BLaER1 (cell line): Measurements from ENCODE around the gene KLK15.

ENCODE experiments used
- H3K27ac ChIP-seq: shearing (Covaris generic); formaldehyde crosslinking; 2 replicates; pipeline ENCODE4 v1.8.1; 2022
- H3K27me3 ChIP-seq: shearing (Covaris generic); formaldehyde crosslinking; 2 replicates; pipeline ENCODE4 v1.8.1; 2022
- H3K36me3 ChIP-seq: shearing (Covaris generic); formaldehyde crosslinking; 2 replicates; pipeline ENCODE4 v1.8.1; 2022
- H3K4me1 ChIP-seq: shearing (Covaris generic); formaldehyde crosslinking; 2 replicates; pipeline ENCODE4 v1.8.1; 2022
- H3K4me2 ChIP-seq: shearing (Covaris generic); formaldehyde crosslinking; 2 replicates; pipeline ENCODE4 v1.8.1; 2022
- H3K4me3 ChIP-seq: shearing (Covaris generic); formaldehyde crosslinking; 2 replicates; pipeline ENCODE4 v1.8.1; 2022
- H3K9ac ChIP-seq: shearing (Covaris generic); formaldehyde crosslinking; 2 replicates; pipeline ENCODE4 v1.8.1; 2022
- H3K9me3 ChIP-seq: shearing (Covaris generic); formaldehyde crosslinking; 2 replicates; pipeline ENCODE4 v1.8.1; 2022
- H4K20me1 ChIP-seq: shearing (Covaris generic); formaldehyde crosslinking; 2 replicates; pipeline ENCODE4 v1.8.1; 2022
- Cebpa-rat ChIP-seq: shearing (Covaris generic); IDR thresholded peaks from 2 replicates; pipeline ENCODE4 v1.8.1; 2022

The KLK15 gene

GRCh38 chr19:50833117-50833801 is at the start of gene KLK15:
KLK15 (minus strand) TSS chr19:50833574; CDS start chr19:50831492, 2,082 bp downstream.
- Histone ChIP-seq H3K9ac (no peak within 1 kb of the TSS), H3K4me2 (no peak within 1 kb of the TSS), H3K36me3 (no peaks in the 10 kb centered on the region), H3K27ac (no peak within 1 kb of the TSS), H3K27me3 (no peaks in the 10 kb centered on the region), H3K9me3 (no peaks in the 10 kb centered on the region), H3K4me1 (peaks cover 45% of the 10 kb centered on the region), H4K20me1 (no peaks in the 10 kb centered on the region), H3K4me3 (no peak within 1 kb of the TSS)
- no peak for TF ChIP-seq Cebpa-rat

GRCh38 chr19:50882188-50882587 is 48.8 kb upstream of the KLK15 start:
- Histone ChIP-seq H3K27me3 (no peaks in the 10 kb centered on the region), H3K9ac (no peak overlapping the region), H3K4me1 (peaks cover 8% of the 10 kb centered on the region; the same call in 1 of the 2 replicates), H4K20me1 (no peaks in the 10 kb centered on the region), H3K4me3 (no peak overlapping the region), H3K4me2 (no peak overlapping the region), H3K36me3 (no peaks in the 10 kb centered on the region), H3K9me3 (no peaks in the 10 kb centered on the region), H3K27ac (no peak overlapping the region)
- TF ChIP-seq Cebpa-rat = no peak

- H4K20me1 ChIP-seq = no peaks in the 10 kb centered on the region
- no peaks in the 10 kb centered on the region for H3K9me3 ChIP-seq
- no peak overlapping the region for H3K4me2 ChIP-seq
- no peak overlapping the region for H3K4me3 ChIP-seq
- H3K36me3 ChIP-seq = no peaks in the 10 kb centered on the region
- H3K27ac ChIP-seq = no peak overlapping the region
- no peak overlapping the region for H3K9ac ChIP-seq
- H3K4me1 ChIP-seq = peaks cover 26% of the 10 kb centered on the region
- no peaks in the 10 kb centered on the region for H3K27me3 ChIP-seq
- no peak for TF ChIP-seq Cebpa-rat
These were observed 46.9 kb upstream of the KLK15 start for GRCh38 chr19:50880241-50880640.

- no peak overlapping the region for H3K27ac ChIP-seq
- H3K9me3 ChIP-seq = no peaks in the 10 kb centered on the region
- H3K36me3 ChIP-seq = no peaks in the 10 kb centered on the region
- no peak for TF ChIP-seq Cebpa-rat
- H3K27me3 ChIP-seq = no peaks in the 10 kb centered on the region
- no peak overlapping the region for H3K9ac ChIP-seq
- H4K20me1 ChIP-seq = no peaks in the 10 kb centered on the region
- H3K4me2 ChIP-seq = no peak overlapping the region
- no peak overlapping the region for H3K4me3 ChIP-seq
- H3K4me1 ChIP-seq = peaks cover 40% of the 10 kb centered on the region
These were observed 45.5 kb upstream of the KLK15 start for GRCh38 chr19:50878851-50879250.

- Histone ChIP-seq H3K27ac (no peak overlapping the region), H3K27me3 (no peaks in the 10 kb centered on the region), H3K4me3 (no peak overlapping the region), H3K4me2 (no peak overlapping the region), H4K20me1 (no peaks in the 10 kb centered on the region), H3K9me3 (no peaks in the 10 kb centered on the region), H3K9ac (no peak overlapping the region), H3K4me1 (peaks cover 45% of the 10 kb centered on the region), H3K36me3 (no peaks in the 10 kb centered on the region)
- no peak for TF ChIP-seq Cebpa-rat
These were observed 44.0 kb upstream of the KLK15 start for GRCh38 chr19:50877338-50877737.

- TF ChIP-seq Cebpa-rat = no peak
These were observed 43.1 kb upstream of the KLK15 start for GRCh38 chr19:50876456-50876855.

GRCh38 chr19:50875795-50876422 is 42.5 kb upstream of the KLK15 start:
- H3K27ac ChIP-seq = peak overlapping the region; percentile 37; the same call in 1 of the 2 replicates
- TF ChIP-seq Cebpa-rat = no peak
- H4K20me1 ChIP-seq = no peaks in the 10 kb centered on the region
- peaks cover 40% of the 10 kb centered on the region for H3K4me1 ChIP-seq
- no peaks in the 10 kb centered on the region for H3K9me3 ChIP-seq
- no peaks in the 10 kb centered on the region for H3K36me3 ChIP-seq
- peak overlapping the region; percentile 70 for H3K4me2 ChIP-seq
- no peaks in the 10 kb centered on the region for H3K27me3 ChIP-seq
- 0 out of 2 replicates have a peak overlapping the region, but pooled peaks have one; percentile 3 for H3K9ac ChIP-seq
- H3K4me3 ChIP-seq = no peak overlapping the region

More at GRCh38 chr19:50876456-50876855, 43.1 kb upstream of the KLK15 start:
- H4K20me1 ChIP-seq = no peaks in the 10 kb centered on the region
- H3K27ac ChIP-seq = 0 out of 2 replicates have a peak overlapping the region, but pooled peaks have one; percentile 37
- H3K4me2 ChIP-seq = peak overlapping the region; percentile 70
- H3K27me3 ChIP-seq = no peaks in the 10 kb centered on the region
- peaks cover 41% of the 10 kb centered on the region for H3K4me1 ChIP-seq
- H3K9ac ChIP-seq = no peak overlapping the region
- H3K9me3 ChIP-seq = no peaks in the 10 kb centered on the region
- no peak overlapping the region for H3K4me3 ChIP-seq
- H3K36me3 ChIP-seq = no peaks in the 10 kb centered on the region

GRCh38 chr19:50874211-50874610 is 40.8 kb upstream of the KLK15 start:
- no peak for TF ChIP-seq Cebpa-rat
- H3K36me3 ChIP-seq = no peaks in the 10 kb centered on the region
- H3K27me3 ChIP-seq = no peaks in the 10 kb centered on the region
- no peak overlapping the region for H3K4me3 ChIP-seq
- H3K9ac ChIP-seq = no peak overlapping the region
- H3K27ac ChIP-seq = no peak overlapping the region
- H3K9me3 ChIP-seq = no peaks in the 10 kb centered on the region
- peaks cover 38% of the 10 kb centered on the region for H3K4me1 ChIP-seq
- H3K4me2 ChIP-seq = peak overlapping the region; percentile 70
- no peaks in the 10 kb centered on the region for H4K20me1 ChIP-seq

GRCh38 chr19:50873056-50873455 is 39.7 kb upstream of the KLK15 start, which contains the start of gene KLK2:
KLK2 (plus strand) TSS chr19:50873439; CDS start chr19:50873474, 35 bp downstream.
- peak within 1 kb of the TSS; percentile 70 for H3K4me2 ChIP-seq
- H3K9ac ChIP-seq = no peak within 1 kb of the TSS

GRCh38 chr19:50870417-50871089 is 37.2 kb upstream of the KLK15 start:
- Histone ChIP-seq H3K9me3 (no peaks in the 10 kb centered on the region), H3K9ac (no peak overlapping the region), H4K20me1 (no peaks in the 10 kb centered on the region), H3K4me3 (no peak overlapping the region), H3K36me3 (no peaks in the 10 kb centered on the region), H3K27ac (no peak overlapping the region), H3K4me1 (peaks cover 22% of the 10 kb centered on the region), H3K4me2 (no peak overlapping the region), H3K27me3 (no peaks in the 10 kb centered on the region)
- no peak for TF ChIP-seq Cebpa-rat

More at GRCh38 chr19:50873056-50873455, 39.7 kb upstream of the KLK15 start, which contains the start of gene KLK2:
- Histone ChIP-seq H3K27ac (no peak within 1 kb of the TSS), H3K27me3 (no peaks in the 10 kb centered on the region), H3K4me1 (peaks cover 38% of the 10 kb centered on the region), H3K9me3 (no peaks in the 10 kb centered on the region), H3K36me3 (no peaks in the 10 kb centered on the region), H4K20me1 (no peaks in the 10 kb centered on the region), H3K4me3 (no peak within 1 kb of the TSS)
- TF ChIP-seq Cebpa-rat = no peak
